GM12875 (cell line): ENCODE measurements around the gene DCHS2.

Source experiments
- H3K4me3 ChIP-seq: one replicate; pipeline ENCODE4 v1.5.1; 2011; ENCODE audit warnings: low read depth, low read length, control low read depth
- TF ChIP-seq, protein P1 (sequence below): IDR thresholded peaks from 2 replicates; pipeline ENCODE4 v1.5.1; 2011; ENCODE audit warnings: low read depth, mild to moderate bottlenecking, control low read depth, inconsistent platforms, low read length, moderate library complexity, borderline replicate concordance; ENCODE audit not compliant: insufficient read depth

DCHS2 gene

DNA sequence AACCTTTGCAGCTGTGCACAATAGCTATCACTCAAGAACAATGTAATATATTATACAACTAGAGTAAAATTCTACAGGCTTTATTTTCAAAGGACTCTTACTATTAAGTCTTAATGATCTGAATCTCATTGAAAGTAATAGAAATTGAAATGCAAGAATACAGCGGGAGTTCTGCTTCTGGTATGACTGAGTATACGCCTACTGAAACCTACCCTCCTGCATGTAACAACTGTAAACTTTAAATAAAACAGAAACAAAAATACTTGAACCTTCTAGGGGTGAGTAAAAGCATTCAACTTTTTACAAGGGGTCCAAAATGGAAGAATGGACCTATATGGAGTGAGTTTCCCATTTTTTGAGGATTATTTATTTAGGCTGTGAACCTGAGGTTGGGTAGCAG is 13.5 kb downstream of the DCHS2 start:
- TF ChIP-seq, protein P1, sequence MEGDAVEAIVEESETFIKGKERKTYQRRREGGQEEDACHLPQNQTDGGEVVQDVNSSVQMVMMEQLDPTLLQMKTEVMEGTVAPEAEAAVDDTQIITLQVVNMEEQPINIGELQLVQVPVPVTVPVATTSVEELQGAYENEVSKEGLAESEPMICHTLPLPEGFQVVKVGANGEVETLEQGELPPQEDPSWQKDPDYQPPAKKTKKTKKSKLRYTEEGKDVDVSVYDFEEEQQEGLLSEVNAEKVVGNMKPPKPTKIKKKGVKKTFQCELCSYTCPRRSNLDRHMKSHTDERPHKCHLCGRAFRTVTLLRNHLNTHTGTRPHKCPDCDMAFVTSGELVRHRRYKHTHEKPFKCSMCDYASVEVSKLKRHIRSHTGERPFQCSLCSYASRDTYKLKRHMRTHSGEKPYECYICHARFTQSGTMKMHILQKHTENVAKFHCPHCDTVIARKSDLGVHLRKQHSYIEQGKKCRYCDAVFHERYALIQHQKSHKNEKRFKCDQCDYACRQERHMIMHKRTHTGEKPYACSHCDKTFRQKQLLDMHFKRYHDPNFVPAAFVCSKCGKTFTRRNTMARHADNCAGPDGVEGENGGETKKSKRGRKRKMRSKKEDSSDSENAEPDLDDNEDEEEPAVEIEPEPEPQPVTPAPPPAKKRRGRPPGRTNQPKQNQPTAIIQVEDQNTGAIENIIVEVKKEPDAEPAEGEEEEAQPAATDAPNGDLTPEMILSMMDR: no peak
- H3K4me3 ChIP-seq: no peak overlapping the region

DNA sequence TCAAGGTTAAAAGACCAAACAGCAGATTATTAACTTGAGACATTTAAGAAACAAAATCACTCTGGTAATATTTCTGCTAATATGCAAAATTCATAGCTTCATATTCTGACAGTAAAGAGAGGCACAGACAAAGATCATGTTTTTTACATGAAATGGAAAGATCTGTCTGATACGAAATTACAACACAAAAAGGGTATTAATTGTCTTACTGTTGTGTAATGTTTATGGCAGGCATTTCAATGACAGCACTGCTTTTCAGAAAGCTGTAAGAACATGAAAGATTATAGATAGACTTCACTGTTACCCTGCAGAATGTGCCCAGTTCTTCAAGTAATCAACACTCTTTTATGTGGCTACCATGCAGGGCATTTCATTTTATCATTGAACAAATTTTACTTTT is 15.4 kb downstream of the DCHS2 start:
- H3K4me3 ChIP-seq: no peak overlapping the region
- TF ChIP-seq, protein P1: no peak

GRCh38 chr4:154475820-154476219 is 15.8 kb downstream of the DCHS2 start:
- TF ChIP-seq, protein P1: no peak
- H3K4me3 ChIP-seq: no peak overlapping the region

- TF ChIP-seq, protein P1: no peak
- H3K4me3 ChIP-seq: no peak overlapping the region
Measured at GRCh38 chr4:154473497-154473896, 18.1 kb downstream of the DCHS2 start.

- TF ChIP-seq, protein P1: no peak
- no peak overlapping the region for H3K4me3 ChIP-seq
Measured at GRCh38 chr4:154472858-154473257, 18.7 kb downstream of the DCHS2 start.

GRCh38 chr4:154471526-154472331 is 19.9 kb downstream of the DCHS2 start:
- H3K4me3 ChIP-seq: no peak overlapping the region
- TF ChIP-seq, protein P1: no peak

DNA sequence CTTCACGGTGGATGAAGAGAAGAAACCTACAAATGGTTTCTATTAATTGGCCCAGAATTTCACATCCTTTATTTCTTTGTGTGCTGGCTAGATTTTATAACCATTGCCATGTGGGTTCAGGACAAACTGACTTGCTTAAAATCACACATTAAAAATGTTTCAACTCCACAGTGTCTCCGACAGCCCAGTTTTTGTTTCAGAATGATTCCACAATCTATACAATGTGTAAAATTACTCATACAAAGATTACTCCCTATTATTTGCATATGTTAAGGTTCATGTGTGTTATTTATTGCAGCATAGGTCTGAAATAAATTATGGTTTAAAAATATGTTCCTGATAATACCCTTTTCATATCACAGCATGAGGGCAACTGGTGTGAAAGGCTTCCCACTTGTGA is 20.6 kb downstream of the DCHS2 start:
- no peak overlapping the region for H3K4me3 ChIP-seq
- TF ChIP-seq, protein P1: no peak
